A673 (cell line): Measurements from ENCODE around the gene APOBEC3A. TPM values are rescaled to one million over a fixed set of nuclear protein-coding genes. Genes with fewer than 3 reads are reported as not detected.

Experiments
- BruUV-seq: library from RNA; stranded (reverse); fragments of 400-500 nt; replicated peaks from 2 replicates; lab custom pipeline; 2021; lab: Mats Ljungman, UMichigan
- CTCF ChIA-PET: fragments of 300-600 bp; sonication (Branson Sonifier 250); formaldehyde crosslinking; loops from one replicate; lab custom pipeline; 2022; ENCODE audit warnings: antibody characterized with exemption; lab: Charles Lee
- POLR2A ChIA-PET: fragments of 300-600 bp; sonication (Branson Sonifier 250); formaldehyde crosslinking; loops from one replicate; lab custom pipeline; 2022; ENCODE audit warnings: antibody characterized with exemption; ENCODE audit not compliant: low non-redundant PET; lab: Charles Lee
- DNase-seq: peaks from one replicate; pipeline ENCODE4 v3.0.0-alpha.2; 2015; ENCODE audit warnings: low spot score
- H3K27ac ChIP-seq: fragments of 200-600 bp; sonication (generic); 2 replicates; pipeline ENCODE4 v1.5.1; 2016; ENCODE audit warnings: mixed run types, low read depth, mild to moderate bottlenecking, mixed read lengths, antibody characterized with exemption, low read length; ENCODE audit not compliant: poor library complexity, severe bottlenecking
- H3K27me3 ChIP-seq: fragments of 200-600 bp; sonication (generic); replicated peaks from 2 replicates; pipeline ENCODE4 v1.6.1; 2017; ENCODE audit warnings: mixed run types, low read depth, mild to moderate bottlenecking, mixed read lengths, antibody characterized with exemption, low read length; ENCODE audit not compliant: insufficient read depth, poor library complexity
- H3K36me3 ChIP-seq: fragments of 200-600 bp; sonication (generic); 2 replicates; pipeline ENCODE4 v1.6.1; 2016; ENCODE audit warnings: mixed run types, mild to moderate bottlenecking, mixed read lengths, antibody characterized with exemption, low read length; ENCODE audit not compliant: insufficient read depth, poor library complexity, severe bottlenecking
- H3K4me1 ChIP-seq: fragments of 200-600 bp; sonication (generic); 2 replicates; pipeline ENCODE4 v1.6.1; 2017; ENCODE audit warnings: mixed run types, mild to moderate bottlenecking, mixed read lengths, antibody characterized with exemption, low read length; ENCODE audit not compliant: insufficient read depth, poor library complexity, severe bottlenecking
- H3K4me3 ChIP-seq: fragments of 200-600 bp; sonication (generic); 2 replicates; pipeline ENCODE4 v1.5.1; 2016; ENCODE audit warnings: low read depth, mixed run types, mild to moderate bottlenecking, mixed read lengths, low read length; ENCODE audit not compliant: poor library complexity, severe bottlenecking
- H3K9me3 ChIP-seq: fragments of 200-600 bp; sonication (generic); 2 replicates; pipeline ENCODE4 v1.6.1; 2016; ENCODE audit warnings: mixed run types, low read depth, mild to moderate bottlenecking, mixed read lengths, antibody characterized with exemption, low read length; ENCODE audit not compliant: poor library complexity, severe bottlenecking
- EZH2 ChIP-seq: fragments of 200-600 bp; sonication (generic); IDR thresholded peaks from 2 replicates; pipeline ENCODE4 v1.6.1; 2017; ENCODE audit warnings: borderline replicate concordance, low read depth, mild to moderate bottlenecking, mixed read lengths, antibody characterized with exemption, low read length; ENCODE audit not compliant: poor library complexity, severe bottlenecking
- intact Hi-C: fragments of 100-400 bp; cut with micrococcal nuclease; formaldehyde crosslinking; loops from one replicate; pipeline ENCODE4 v1.10.0; 2022; ENCODE audit not compliant: unreplicated experiment
- total RNA-seq: library from RNA; stranded (reverse); gene quantifications from 2 replicates; pipeline ENCODE4 v1.2.3, GENCODE V29; 2021
- TF ChIP-seq, protein P1 (sequence below): fragments of 300-800, 200-600 bp; sonication (generic); conservative IDR thresholded peaks from 2 replicates; pipeline ENCODE4 v1.5.1; 2017; ENCODE audit warnings: low read depth, mild to moderate bottlenecking, antibody characterized with exemption, low read length, moderate library complexity, mixed read lengths

Gene APOBEC3A
- total RNA-seq, 1 experiment from 2014 or later = not detected

DNA sequence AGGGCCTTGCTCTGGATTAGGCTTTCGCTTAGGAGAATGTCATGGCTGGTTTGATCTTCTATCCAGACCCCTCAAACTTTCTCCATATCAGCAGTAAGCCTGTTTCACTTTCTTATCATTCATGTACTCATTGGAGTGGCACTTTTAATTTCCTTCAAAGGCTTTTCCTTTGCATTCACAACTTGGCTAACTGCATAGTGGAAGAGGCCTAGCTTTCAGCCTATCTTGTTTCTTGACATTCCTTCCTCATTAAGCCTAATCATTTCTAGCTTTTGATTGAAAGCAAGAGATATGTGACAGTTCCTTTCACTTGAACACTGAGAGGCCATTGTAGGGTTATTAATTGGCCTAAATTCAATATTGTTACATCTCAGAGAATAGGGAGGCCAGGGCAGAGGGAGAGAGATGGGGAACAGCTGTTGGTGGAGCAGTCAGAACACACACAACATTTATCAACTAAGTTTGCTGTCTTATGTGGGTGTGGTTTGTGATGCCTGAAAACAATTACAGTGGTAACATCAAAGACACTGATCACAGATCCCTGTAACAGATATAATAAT is 37.7 kb upstream of the APOBEC3A start:
- H3K36me3 ChIP-seq = no peaks in the 10 kb centered on the region
- intact Hi-C loops = no loop called here
- no peak overlapping the region for H3K27ac ChIP-seq
- no peak overlapping the region for H3K4me3 ChIP-seq
- H3K9me3 ChIP-seq = no peaks in the 10 kb centered on the region
- H3K27me3 ChIP-seq = no peaks in the 10 kb centered on the region
- BruUV-seq = no TSS peak
- H3K4me1 ChIP-seq = peaks cover 14% of the 10 kb centered on the region
- TF ChIP-seq, protein P1, sequence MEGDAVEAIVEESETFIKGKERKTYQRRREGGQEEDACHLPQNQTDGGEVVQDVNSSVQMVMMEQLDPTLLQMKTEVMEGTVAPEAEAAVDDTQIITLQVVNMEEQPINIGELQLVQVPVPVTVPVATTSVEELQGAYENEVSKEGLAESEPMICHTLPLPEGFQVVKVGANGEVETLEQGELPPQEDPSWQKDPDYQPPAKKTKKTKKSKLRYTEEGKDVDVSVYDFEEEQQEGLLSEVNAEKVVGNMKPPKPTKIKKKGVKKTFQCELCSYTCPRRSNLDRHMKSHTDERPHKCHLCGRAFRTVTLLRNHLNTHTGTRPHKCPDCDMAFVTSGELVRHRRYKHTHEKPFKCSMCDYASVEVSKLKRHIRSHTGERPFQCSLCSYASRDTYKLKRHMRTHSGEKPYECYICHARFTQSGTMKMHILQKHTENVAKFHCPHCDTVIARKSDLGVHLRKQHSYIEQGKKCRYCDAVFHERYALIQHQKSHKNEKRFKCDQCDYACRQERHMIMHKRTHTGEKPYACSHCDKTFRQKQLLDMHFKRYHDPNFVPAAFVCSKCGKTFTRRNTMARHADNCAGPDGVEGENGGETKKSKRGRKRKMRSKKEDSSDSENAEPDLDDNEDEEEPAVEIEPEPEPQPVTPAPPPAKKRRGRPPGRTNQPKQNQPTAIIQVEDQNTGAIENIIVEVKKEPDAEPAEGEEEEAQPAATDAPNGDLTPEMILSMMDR = no peak
- TF ChIP-seq EZH2 = no peak
- CTCF ChIA-PET = no interaction called here
- POLR2A ChIA-PET = no interaction called here
- no peak for DNase-seq

DNA sequence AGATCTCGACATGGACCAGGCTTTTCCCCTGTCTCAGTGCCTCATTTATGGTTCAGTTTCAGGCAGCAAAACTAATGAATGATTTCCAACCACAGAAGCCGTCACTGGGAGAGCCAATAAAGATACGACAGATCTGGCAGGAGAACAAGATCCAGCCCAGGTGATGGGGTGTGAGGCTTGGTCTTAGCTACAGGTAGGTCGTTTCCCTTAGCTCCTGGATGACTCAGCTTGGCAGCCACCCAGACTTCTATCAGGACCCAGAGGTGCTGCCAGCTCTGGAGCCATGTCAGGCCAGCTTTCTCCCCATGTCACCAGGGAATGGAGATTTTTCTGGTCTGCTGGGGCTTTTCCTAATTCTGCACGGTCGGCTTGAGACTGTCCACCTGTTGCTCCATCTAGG is 36.3 kb upstream of the APOBEC3A start:
- POLR2A ChIA-PET = no interaction called here
- Histone ChIP-seq H3K27me3 (no peaks in the 10 kb centered on the region), H3K9me3 (no peaks in the 10 kb centered on the region), H3K36me3 (no peaks in the 10 kb centered on the region), H3K27ac (no peak overlapping the region), H3K4me3 (no peak overlapping the region), H3K4me1 (peaks cover 18% of the 10 kb centered on the region)
- CTCF ChIA-PET = no interaction called here
- no TSS peak for BruUV-seq
- intact Hi-C loops = no loop called here
- TF ChIP-seq, protein P1 = no peak
- TF ChIP-seq EZH2 = no peak
- DNase-seq = no peak

DNA sequence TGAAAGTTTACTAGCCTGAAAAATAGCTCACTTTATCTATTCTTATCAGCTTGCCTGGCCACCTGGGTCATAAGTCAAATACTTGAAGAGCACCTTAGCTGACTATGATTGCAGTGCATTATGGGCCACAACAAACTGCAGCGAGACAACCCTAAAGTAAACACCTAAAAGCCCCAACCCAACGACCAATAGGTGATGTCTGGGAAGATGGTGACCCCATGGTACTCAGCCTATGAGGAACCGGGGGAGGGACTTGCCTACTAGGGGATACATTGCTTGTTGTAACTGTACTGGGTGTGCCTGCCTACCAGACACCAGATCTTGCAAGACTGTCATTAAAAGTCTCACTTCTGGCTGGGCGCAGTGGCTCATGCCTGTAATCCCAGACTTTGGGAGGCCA is 35.6 kb upstream of the APOBEC3A start:
- Histone ChIP-seq H3K27me3 (no peaks in the 10 kb centered on the region), H3K36me3 (no peaks in the 10 kb centered on the region), H3K9me3 (no peaks in the 10 kb centered on the region), H3K27ac (no peak overlapping the region), H3K4me1 (peaks cover 18% of the 10 kb centered on the region), H3K4me3 (no peak overlapping the region)
- intact Hi-C loops = no loop called here
- no TSS peak for BruUV-seq
- DNase-seq = no peak
- TF ChIP-seq, protein P1 = no peak
- TF ChIP-seq EZH2 = no peak
- ChIA-PET POLR2A (no interaction called here), CTCF (no interaction called here)
